Skin epidermis (tissue), 12 donors: ENCODE data around the gene ADCY2.

ENCODE experiments used
- H3K27ac ChIP-seq, 21 experiments: fragments of 200-600 bp; sonication (generic) in 11 of 21; one replicate each; pipeline ENCODE4 v1.5.0; 2020; ENCODE audit warnings: mild to moderate bottlenecking in 3 of 21, inconsistent platforms in 2 of 21, moderate library complexity in 2 of 21
- H3K4me3 ChIP-seq, 7 experiments: fragments of 200-600 bp; sonication (generic) in 2 of 7; one replicate each; pipeline ENCODE4 v1.5.0; 2020; ENCODE audit warnings: inconsistent platforms in 2 of 7, mild to moderate bottlenecking in 2 of 7, moderate library complexity in 1 of 7

The ADCY2 gene

GRCh38 chr5:7634837-7635236, 238.9 kb downstream of the ADCY2 start:
- H3K27ac ChIP-seq = no peak overlapping the region

GRCh38 chr5:7638456-7638855, 242.5 kb downstream of the ADCY2 start:
- H3K27ac ChIP-seq = no peak overlapping the region
- no peak overlapping the region for H3K4me3 ChIP-seq

More at GRCh38 chr5:7634837-7635236, 238.9 kb downstream of the ADCY2 start:
- H3K4me3 ChIP-seq = no peak overlapping the region

- Histone ChIP-seq H3K4me3 (no peak overlapping the region), H3K27ac (no peak overlapping the region)
Measured at GRCh38 chr5:7642029-7642428, 246.1 kb downstream of the ADCY2 start.

GRCh38 chr5:7644723-7645122, 248.8 kb downstream of the ADCY2 start:
- no peak overlapping the region for H3K27ac ChIP-seq

GRCh38 chr5:7650755-7651154, 254.8 kb downstream of the ADCY2 start:
- Histone ChIP-seq H3K27ac (peak overlapping the region in 1 of 21 experiments; percentile 2), H3K4me3 (no peak overlapping the region)

More at GRCh38 chr5:7644723-7645122, 248.8 kb downstream of the ADCY2 start:
- H3K4me3 ChIP-seq = no peak overlapping the region

GRCh38 chr5:7653046-7653445, 257.1 kb downstream of the ADCY2 start:
- H3K4me3 ChIP-seq = no peak overlapping the region
- no peak overlapping the region for H3K27ac ChIP-seq

GRCh38 chr5:7657153-7657552, 261.2 kb downstream of the ADCY2 start:
- H3K27ac ChIP-seq = no peak overlapping the region
- H3K4me3 ChIP-seq = no peak overlapping the region

GRCh38 chr5:7659420-7659819, 263.5 kb downstream of the ADCY2 start:
- H3K4me3 ChIP-seq = no peak overlapping the region
- peak overlapping the region in 1 of 21 experiments; percentile 23 for H3K27ac ChIP-seq

- H3K27ac ChIP-seq = no peak overlapping the region
- no peak overlapping the region for H3K4me3 ChIP-seq
Measured at GRCh38 chr5:7662289-7662688, 266.4 kb downstream of the ADCY2 start.

- Histone ChIP-seq H3K27ac (no peak overlapping the region), H3K4me3 (no peak overlapping the region)
Measured at GRCh38 chr5:7663808-7664207, 267.9 kb downstream of the ADCY2 start.

GRCh38 chr5:7664208-7664607, 268.3 kb downstream of the ADCY2 start:
- Histone ChIP-seq H3K4me3 (no peak overlapping the region), H3K27ac (no peak overlapping the region)

GRCh38 chr5:7667216-7667767, 271.4 kb downstream of the ADCY2 start:
- H3K27ac ChIP-seq = no peak overlapping the region
- H3K4me3 ChIP-seq = no peak overlapping the region

- H3K27ac ChIP-seq = no peak overlapping the region
- H3K4me3 ChIP-seq = no peak overlapping the region
Measured at GRCh38 chr5:7668161-7668560, 272.2 kb downstream of the ADCY2 start.

GRCh38 chr5:7668627-7669026, 272.7 kb downstream of the ADCY2 start:
- H3K4me3 ChIP-seq = no peak overlapping the region
- H3K27ac ChIP-seq = no peak overlapping the region

- no peak overlapping the region for H3K4me3 ChIP-seq
- no peak overlapping the region for H3K27ac ChIP-seq
Measured at GRCh38 chr5:7671381-7671993, 275.5 kb downstream of the ADCY2 start.

- H3K27ac ChIP-seq = no peak overlapping the region
- H3K4me3 ChIP-seq = no peak overlapping the region
Measured at GRCh38 chr5:7673658-7674057, 277.7 kb downstream of the ADCY2 start.

- H3K27ac ChIP-seq = no peak overlapping the region
- H3K4me3 ChIP-seq = no peak overlapping the region
Measured at GRCh38 chr5:7676455-7676854, 280.5 kb downstream of the ADCY2 start.

- Histone ChIP-seq H3K27ac (no peak overlapping the region), H3K4me3 (no peak overlapping the region)
Measured at GRCh38 chr5:7678030-7678429, 282.1 kb downstream of the ADCY2 start.

- Histone ChIP-seq H3K4me3 (no peak overlapping the region), H3K27ac (no peak overlapping the region)
Measured at GRCh38 chr5:7679663-7680062, 283.7 kb downstream of the ADCY2 start.

GRCh38 chr5:7680260-7680659, 284.3 kb downstream of the ADCY2 start:
- no peak overlapping the region for H3K27ac ChIP-seq
- no peak overlapping the region for H3K4me3 ChIP-seq

GRCh38 chr5:7682379-7682778, 286.4 kb downstream of the ADCY2 start:
- H3K27ac ChIP-seq = no peak overlapping the region
- H3K4me3 ChIP-seq = no peak overlapping the region

GRCh38 chr5:7683753-7684152, 287.8 kb downstream of the ADCY2 start:
- Histone ChIP-seq H3K4me3 (no peak overlapping the region), H3K27ac (no peak overlapping the region)
